ENCODE data around the gene CDC42BPA.
A peak's percentile ranks its signal among the peaks of the same experiment; 100 is the strongest.
"Not testable (repeated sequence)": the region's sequence is repeated elsewhere in the genome, so short reads cannot be mapped to it uniquely, and the experiment has no call there.

The CDC42BPA gene, protein sequence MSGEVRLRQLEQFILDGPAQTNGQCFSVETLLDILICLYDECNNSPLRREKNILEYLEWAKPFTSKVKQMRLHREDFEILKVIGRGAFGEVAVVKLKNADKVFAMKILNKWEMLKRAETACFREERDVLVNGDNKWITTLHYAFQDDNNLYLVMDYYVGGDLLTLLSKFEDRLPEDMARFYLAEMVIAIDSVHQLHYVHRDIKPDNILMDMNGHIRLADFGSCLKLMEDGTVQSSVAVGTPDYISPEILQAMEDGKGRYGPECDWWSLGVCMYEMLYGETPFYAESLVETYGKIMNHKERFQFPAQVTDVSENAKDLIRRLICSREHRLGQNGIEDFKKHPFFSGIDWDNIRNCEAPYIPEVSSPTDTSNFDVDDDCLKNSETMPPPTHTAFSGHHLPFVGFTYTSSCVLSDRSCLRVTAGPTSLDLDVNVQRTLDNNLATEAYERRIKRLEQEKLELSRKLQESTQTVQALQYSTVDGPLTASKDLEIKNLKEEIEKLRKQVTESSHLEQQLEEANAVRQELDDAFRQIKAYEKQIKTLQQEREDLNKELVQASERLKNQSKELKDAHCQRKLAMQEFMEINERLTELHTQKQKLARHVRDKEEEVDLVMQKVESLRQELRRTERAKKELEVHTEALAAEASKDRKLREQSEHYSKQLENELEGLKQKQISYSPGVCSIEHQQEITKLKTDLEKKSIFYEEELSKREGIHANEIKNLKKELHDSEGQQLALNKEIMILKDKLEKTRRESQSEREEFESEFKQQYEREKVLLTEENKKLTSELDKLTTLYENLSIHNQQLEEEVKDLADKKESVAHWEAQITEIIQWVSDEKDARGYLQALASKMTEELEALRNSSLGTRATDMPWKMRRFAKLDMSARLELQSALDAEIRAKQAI (N-terminal part only)

DNA sequence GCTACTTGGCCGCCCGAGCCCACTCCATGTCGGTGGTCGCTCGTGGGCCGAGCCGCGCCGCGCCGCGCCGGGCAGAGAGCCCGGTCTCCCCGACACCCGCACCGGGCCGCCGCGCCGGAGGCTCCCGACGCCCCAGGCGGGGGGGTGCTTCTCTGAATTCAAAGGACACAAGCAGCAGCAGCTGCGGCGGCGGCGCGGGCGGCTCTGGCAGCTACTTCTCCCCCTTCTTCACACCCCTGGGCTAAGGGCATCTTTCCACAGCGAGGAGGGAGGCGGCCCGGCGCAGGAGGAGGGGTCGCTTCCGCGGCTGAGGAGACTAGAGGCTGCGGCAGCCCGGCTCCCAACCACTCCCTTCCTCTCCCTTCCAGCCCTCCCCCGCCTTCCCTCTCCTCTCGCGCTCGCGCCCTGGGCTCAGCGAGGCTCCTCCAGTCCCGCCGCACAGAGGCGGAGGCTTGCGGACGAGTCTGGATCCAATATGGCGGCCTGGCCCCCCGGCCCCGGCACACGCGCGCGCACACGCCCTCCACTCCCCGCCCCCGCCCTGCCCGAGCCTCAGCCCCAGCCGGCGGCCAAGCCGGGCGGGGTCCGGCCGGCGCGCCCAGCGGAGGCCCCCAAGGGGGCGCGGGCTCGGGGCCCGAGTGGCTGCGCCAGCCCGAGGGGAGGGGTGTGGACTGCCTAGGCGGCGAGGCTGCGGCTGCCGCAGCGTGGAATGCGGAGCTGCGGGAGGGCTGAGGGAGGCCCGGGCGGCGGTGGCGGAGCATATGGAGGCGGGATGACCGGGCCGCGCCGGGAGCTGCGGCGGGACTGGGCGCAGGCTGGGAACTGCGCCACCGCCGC lies at the start of gene CDC42BPA:
Gene CDC42BPA (minus strand): TSS at position 477 of the 837 bp plus-strand sequence. CDS start 1,310 bp downstream, outside the sequence.
- DNase-seq: peak; percentile 32 to 90 (median 80)

DNA sequence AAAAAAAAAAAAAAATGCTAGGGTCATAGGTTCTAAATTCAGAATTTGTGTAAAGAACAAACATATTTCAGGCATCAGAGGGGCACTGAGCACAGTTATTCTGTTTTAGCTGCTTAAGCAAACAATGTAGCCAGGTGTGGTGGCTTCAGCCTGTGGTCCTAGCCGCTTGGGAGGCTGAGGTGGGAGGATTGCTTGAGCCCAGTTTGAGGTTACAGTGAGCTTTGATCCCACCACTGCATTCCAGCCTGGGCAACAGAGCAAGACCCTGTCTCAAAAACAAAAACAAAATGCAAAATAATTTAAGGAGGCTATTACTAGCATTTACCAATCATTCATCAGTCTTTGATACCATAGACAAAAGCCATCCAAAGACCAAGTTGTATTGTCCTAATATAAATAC lies 49.7 kb upstream of the CDC42BPA start:
- DNase-seq: no peak

DNA sequence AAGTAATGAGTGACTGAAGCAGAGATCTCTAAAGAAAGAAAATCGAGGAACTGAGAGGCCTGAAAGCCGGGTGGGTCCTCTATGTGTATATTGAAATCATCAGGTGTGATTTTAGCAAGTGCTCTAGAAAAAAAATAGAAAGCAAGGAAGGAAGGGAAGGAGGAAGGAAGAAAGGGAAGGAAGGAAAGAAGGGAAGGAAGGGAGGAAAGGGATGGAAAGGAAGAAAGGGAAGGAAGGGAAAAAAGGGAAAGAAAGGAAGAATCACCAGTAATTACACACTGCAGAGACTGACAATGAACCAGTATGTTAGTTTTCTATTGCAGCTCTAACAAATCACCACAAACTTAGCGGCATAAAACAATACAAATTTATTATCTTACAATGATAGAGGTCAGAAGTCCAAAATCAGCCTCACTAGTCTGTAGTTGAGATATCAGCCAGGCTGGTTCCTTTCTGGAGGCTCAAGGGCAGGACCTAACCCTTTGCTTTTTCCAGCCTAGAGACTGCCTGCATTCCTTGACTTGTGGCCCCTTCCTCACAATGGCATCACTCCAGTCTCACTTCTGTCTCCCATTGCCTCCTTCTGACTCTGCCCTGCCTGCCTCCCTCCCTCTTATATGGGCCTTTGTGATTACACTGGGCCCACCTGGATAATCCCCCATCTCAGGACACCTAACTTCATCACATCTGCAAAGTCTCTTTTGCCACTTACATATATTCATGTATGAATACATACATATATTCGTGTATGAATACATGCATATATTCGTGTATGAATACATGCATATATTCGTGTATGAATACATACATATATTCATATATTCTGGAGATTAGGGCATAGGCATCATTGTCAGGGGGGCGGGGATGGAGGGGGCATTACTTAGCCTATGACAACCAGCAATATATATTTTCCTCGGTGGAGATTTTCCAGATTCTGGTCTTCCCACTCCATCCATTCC lies 47.5 kb upstream of the CDC42BPA start:
- no peak for DNase-seq

DNA sequence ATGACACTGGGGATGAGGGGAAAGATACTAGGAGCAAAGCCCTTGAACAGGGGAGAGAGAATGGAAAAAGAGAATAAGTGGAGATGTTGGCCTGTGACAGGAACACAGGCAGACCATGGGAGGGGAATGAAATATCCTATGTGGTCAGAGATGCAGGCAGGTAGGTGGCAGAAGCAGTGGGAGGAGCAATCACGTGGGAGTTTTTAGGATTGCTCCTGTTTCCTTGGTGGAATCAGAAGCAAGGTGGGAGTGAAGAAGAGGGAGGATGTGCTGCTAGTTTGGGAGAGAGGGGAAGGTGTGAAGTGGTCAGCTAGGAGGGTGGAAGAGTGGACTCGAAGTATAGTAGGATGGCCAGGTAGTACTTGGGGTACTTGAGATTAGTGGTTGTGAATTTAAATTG lies 46.4 kb upstream of the CDC42BPA start:
- no peak for DNase-seq

DNA sequence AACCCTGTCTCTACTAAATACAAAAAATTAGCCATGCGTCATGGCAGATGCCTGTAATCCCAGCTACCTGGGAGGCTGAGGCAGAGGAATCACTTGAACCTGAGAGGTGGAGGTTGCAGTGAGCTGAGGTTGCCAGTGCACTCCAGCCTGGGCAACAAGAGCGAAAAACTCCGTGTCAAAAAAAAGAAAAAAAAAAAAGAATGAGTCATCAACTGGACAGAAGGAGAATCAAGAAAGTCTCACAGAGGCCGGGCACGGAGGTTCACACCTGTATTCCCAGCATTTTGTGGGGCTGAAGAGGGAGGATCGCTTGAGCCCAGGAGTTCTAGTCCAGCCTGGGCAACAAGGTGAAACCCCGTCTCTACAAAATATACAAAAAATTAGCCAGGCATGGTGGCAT lies 45.5 kb upstream of the CDC42BPA start:
- DNase-seq: no peak

DNA sequence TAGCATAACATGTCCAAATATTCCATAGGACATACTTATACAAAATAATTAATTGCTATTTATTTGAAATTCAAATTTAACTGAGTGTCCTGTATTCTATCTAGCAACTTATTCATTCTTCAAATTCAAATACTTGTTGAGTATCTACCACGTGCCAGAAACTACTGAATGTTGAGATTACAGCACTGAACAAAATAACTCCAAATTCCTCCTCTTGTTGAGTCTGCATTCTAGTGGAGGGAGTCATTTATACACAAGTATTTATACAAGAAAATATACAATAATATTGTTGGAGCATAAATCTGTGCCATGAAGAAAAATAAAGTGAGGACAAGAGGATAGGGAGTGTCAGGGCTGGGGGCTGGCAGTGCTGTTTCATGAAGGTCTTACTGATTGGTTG lies 43.7 kb upstream of the CDC42BPA start:
- no peak for DNase-seq

DNA sequence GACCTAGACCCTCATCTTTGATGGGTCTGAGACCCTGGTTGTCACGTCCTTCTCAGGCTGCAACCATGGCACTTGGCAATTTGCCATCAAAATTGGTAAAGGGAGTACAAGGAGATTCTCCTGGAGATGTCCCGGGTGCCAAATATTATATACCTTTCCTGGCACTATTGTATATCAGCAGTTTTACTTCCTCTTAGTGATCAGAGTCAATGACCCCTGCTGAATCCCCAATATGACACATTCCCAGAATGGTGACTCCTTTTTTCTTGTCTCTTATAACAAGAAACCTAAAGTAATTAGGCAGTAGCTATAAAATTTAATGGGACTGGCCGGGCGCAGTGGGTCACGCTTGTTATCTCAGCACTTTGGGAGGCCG lies 39.6 kb upstream of the CDC42BPA start:
- no peak for DNase-seq

DNA sequence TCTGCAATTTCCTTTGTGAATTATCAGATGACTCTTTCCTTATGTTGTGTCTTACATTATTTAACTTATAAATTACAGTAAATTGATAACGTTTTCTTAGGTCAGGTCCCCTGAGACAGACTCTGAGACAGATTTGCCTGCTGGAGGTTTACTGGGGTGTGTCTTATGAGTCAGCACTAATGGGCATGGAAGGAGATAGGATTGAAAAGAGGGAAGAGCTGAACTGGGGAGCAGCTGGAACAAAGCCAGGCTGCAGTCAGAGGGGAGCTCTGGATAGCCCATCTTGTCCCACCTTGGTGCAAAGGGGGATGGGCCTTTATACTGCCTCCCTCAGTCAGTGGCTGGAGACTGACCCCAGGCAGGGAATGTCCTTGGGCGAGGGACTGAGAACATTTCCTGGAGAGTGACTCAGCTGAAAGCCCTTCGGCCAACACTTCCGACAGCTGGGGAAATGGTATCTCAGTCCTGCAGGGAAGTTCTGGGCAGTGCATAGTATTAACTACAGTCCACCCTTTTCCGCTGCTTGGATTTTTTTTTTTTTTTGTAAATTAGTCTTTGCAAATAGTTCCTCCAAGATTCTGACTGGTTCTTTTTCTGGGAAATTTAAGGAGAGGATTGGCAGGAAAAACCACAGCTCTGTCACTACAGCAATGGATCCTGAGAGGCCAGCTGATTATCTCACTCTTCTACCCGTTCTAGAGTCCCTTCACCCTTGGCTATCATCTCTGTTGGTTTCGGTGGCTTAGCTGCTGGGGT lies 39.1 kb upstream of the CDC42BPA start:
- DNase-seq: peak in 1 of 58 donors; percentile 11

DNA sequence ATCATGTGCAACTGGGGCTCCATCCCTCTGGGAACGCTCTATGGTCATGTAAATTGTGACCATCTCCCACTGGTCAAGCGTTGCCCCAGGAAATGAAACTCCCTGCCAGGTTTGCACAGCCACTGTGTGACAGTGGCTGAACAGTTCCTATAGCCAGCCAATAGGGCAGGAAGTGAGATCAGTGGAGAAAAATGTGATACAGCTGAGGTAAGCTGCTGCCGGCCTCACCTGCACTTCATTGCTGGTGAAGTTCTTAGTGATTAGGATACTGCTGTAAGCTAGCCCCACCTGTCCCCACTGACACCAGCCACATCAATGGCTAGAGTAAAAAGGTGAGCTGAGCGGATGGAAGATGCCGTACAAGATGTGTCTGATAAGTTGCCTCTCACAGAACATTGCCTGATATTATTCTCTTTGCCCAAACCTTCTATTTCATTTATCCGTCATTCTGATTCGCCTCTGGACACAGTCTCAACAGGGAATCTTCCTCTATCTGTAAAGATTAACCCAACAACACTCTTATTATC lies 38.4 kb upstream of the CDC42BPA start:
- no peak for DNase-seq

DNA sequence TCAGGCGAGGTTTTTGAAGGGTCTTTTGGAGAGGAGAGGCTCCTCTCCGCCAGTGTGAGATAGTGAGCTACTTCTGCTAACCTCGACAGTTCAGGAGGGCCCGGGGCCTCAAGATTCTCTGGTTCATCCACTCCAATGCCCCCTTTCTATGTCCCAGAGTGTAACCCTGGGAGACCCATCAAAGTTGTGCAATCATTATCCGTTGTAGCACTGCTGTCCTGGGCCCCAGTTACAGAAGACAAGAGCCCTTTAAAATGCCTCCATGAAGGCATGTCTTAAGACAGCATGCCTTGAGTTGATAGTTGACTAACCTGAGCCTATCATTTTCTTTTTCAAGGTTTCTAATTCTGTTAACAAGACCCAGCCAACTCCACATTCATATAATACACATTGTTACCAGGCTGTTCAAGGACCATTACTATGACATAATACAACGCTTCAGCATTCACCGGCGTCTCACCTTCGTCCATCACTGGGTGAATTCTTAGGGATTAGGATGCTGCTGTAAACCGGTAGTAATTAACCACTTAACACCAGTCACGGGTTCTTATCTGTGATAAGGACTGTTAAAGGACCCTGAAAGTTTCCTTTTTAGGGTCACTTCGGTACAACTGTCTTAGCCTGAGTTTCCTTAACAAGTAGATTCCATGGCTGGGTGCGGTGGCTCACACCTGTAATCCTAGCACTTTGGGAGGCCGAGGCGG lies 37.4 kb upstream of the CDC42BPA start:
- DNase-seq: no peak

DNA sequence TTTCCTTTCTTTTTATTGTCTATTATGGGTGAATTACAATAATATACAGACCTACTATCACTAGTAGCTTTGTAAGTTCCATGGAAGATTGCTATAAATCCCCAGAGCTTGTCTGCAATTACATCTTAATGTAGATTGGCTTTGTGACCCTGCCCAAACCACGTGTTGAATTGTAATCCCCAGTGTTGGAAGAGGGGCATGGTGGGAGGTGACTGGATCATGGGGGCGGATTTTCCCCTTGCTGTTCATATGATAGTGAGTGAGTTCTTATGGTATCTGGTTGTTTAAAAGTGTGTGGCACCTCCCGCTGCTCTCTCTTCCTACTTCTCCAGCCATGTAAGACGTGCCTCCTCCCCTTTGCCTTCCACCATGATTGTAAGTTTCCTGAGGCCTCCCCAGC lies 34.9 kb upstream of the CDC42BPA start:
- no peak for DNase-seq

DNA sequence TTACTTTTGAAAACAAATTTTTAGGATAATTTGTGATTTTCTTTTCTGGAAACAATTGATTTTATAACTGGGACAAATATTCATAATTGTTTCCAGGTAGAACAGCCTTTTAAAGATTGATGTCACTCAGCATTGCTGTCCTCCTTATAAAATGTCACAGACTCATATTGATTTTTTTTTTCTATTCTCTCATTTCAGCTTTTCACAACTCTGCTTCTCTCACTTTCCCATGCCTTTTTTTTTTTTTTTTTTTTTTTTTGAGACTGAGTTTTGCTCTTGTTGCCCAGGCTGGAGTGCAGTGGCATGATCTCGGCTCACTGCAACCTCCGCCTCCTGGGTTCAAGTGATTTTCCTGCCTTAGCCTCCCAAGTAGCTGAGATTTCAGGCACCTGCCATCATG lies 33.9 kb upstream of the CDC42BPA start:
- not testable (repeated sequence) for DNase-seq

DNA sequence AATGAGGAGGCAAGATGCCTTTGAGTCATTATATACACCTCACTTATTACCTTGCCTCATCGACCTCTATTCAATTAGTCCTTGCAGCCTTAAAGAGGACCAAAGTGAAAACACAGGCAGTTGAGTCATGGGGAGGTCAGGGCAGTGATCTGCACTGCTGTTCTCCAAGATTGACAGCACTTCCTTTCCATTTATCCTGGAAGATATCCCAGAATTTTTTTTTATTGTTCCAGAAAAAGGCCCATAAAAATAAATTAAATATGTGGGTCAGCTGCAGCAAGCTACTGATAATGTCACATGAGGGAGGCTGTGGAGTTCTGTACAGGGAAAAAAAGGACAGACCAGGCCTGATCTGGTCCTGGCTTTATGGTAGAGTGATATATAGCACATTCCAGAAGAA lies 33.2 kb upstream of the CDC42BPA start:
- DNase-seq: no peak

DNA sequence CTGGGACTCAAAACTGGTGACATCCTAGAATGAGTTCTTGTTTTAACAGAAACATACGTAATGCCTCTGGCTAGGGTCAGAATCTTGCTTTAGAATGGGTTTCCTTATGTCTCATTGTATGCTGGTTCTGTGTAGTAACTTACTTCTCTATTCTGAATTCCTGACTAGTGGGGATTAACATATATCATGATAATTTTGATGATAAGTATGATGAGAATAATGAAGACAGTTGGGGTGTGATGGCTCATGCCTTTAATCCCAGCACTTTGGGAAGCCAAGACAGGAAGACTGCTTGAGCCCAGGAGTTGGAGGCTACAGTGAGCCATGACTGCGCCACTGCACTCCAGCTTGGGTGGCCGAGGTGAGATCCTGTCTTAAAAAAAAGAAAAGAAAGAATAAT lies 31.7 kb upstream of the CDC42BPA start:
- DNase-seq: no peak

DNA sequence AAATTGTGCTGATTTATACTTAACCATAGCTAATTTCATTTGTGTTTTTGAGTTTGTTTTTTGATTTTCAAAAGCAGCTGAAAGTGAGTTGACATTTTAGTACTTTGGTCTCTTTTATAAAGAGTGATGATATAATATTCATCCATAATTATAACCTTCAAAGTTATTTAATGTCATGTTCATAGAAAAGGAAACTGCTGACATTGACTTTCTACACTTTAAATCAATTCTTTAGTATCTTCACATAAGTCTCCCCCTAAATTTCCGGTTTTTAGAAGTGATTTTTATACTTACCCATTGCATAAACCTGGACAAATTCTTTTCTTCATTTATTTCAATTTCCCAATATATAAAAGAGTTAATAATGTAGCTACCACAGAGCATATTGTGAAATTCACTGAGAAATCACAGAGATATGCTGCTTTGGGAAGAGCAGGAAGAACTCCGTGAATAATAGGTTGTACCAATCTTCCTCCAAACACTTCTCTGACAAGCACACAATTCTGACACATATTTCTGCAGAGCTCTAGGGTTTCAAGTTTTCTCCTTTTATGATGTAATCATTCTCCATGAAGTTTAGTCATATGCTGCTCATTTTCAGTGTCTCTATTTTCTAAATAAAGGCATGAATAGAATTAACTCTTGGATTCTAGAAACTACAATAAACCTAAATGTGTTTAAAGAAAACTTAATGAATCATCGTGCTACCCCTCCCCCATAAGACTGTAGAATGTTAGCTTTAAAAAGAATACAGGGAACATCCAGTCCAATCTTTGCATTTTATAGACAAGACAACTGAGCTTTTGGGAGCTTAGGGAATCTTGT lies 25.6 kb upstream of the CDC42BPA start:
- peak in 2 of 58 donors; percentile 2 to 5 for DNase-seq

DNA sequence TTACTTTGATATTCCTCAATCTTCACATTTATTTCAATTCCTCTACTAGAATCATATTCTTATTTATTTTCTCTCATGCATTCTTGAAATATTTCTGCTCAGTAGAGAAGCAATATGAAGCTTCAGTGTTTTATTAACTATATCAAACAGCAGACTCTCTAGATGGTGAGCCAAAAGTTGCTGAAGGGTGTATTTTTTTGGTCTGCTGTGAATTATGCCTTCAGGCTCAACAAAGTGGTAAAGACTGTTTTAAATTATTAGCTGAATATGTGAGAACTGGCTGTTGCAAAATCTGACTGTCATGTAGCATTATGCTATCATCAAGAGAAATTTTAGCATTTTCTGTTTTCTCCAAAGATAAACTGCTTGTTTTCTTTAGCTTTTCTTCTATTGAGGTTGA lies 24.9 kb upstream of the CDC42BPA start:
- DNase-seq: no peak

DNA sequence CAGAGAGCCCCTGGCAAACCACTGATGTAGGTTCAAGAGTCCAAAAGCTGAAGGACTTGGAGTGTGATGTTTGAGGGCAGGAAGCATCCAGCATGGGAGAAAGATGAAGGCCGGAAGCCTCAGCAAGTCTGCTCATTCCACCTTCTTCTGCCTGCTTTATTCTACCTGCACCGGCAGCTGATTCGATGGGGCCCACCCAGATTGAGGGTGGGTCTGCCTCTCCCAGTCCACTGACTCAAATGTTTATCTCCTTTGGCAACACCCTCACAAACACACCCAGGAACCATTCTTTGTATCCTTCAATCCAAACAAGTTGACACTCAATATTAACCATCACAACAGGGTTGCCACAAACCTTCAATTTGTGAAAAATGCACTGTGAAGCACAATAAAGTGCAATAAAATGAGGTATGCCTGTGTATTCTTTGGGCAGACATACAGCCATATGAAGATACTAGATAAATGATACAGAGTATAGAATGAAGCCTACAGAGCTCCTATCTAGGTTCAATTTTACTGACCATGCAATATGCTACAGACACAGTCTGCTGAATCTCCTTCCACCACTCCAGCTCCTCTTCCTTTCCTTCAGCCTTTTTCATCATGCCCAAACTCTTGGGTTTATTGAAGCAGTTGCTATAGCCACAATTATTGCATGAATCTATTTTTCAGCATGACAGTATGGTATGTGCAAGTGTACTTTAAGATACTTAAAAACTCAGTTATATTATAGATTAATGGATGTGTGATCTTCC lies 24.0 kb upstream of the CDC42BPA start:
- no peak for DNase-seq
